ENCODE measurements around the gene TCP1.

TCP1 gene

DNA sequence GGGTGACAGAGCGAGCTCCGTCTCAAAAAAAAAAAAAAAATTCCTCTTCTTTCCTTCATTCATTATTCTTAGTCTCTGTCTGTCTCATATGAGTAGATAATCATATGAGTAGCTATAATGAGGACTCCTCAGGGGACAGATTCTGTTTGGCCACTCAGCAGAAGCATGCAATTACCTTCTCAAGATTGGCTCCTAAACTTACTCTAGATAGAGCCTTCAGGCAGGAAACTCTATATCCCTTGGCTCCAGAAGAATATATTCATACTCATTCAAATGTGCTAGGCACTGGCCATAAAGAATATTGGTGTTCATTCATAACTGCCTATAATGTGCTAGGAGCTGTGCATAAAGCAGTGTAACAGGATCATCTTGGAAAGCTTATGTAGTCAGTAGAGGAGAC is 29.8 kb downstream of the TCP1 start:
- DNase-seq (ENCODE audit: low spot score): no peak
- TF ChIP-seq CTCF (IDR thresholded peaks at IDR 0.05; ENCODE audit: extremely low read depth, missing control alignments): no peak

- no peak for DNase-seq (ENCODE audit: low spot score)
- no peak for TF ChIP-seq CTCF (IDR thresholded peaks at IDR 0.05; ENCODE audit: extremely low read depth, missing control alignments)
Measured at GRCh38 chr6:159758031-159759001, 31.1 kb downstream of the TCP1 start.

DNA sequence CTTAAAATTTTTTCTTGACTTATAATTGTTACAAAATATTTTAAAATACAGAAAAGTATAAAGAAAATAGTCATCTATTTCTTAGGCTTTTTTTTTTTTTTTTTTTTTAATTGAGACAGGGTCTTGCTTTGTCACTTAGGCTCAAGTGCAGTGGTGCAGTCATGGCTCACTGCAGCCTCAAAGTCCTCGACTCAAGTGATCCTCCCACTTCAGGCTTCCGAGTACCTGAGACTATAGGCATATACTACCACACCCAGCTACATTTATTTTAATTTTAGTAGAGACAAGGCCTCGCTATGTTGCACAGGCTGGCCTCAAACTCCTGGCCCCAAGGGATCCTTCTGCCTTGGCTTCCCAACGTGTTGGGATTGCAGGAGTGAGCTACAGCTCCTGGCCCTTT is 32.9 kb downstream of the TCP1 start:
- no peak for TF ChIP-seq CTCF (IDR thresholded peaks at IDR 0.05; ENCODE audit: extremely low read depth, missing control alignments)
- no peak for DNase-seq (ENCODE audit: low spot score)

DNA sequence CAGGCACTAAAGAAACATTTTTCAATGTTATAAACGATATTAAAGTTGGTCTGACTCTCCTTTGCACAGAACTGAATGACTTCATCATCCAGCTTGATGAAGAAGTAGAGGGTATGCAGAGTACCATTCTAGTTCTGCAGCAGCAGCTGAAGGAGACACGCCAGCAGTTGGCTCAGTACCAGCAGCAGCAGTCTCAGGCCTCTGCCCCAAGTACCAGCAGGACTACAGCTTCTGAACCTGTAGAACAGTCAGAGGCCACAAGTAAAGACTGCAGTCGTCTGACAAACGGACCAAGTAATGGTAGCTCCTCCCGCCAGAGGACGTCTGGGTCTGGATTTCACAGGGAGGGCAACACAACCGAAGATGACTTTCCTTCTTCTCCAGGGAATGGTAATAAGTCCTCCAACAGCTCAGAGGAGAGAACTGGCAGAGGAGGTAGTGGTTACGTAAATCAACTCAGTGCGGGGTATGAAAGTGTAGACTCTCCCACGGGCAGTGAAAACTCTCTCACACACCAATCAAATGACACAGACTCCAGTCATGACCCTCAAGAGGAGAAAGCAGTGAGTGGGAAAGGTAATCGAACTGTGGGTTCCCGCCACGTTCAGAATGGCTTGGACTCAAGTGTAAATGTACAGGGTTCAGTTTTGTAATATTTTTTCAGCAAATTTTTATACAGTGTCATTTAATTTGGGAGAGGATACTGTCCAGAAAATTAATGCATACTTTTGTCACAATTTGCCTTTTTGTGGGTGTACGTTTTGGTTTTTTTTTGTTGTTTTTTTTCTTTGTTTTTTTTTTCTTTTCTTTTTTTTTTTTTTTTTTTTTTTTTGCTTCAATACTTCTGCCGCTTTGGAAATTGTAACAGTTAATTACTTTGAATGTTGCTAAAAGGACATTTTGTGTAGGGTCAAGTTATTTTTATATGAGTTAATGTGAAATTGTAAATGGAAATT is 34.2 kb downstream of the TCP1 start:
- no peak for TF ChIP-seq CTCF (IDR thresholded peaks at IDR 0.05; ENCODE audit: extremely low read depth, missing control alignments)
- DNase-seq (ENCODE audit: low spot score): no peak

- no peak for DNase-seq (ENCODE audit: low spot score)
Measured at GRCh38 chr6:159754401-159754800, 35.0 kb downstream of the TCP1 start.

DNA sequence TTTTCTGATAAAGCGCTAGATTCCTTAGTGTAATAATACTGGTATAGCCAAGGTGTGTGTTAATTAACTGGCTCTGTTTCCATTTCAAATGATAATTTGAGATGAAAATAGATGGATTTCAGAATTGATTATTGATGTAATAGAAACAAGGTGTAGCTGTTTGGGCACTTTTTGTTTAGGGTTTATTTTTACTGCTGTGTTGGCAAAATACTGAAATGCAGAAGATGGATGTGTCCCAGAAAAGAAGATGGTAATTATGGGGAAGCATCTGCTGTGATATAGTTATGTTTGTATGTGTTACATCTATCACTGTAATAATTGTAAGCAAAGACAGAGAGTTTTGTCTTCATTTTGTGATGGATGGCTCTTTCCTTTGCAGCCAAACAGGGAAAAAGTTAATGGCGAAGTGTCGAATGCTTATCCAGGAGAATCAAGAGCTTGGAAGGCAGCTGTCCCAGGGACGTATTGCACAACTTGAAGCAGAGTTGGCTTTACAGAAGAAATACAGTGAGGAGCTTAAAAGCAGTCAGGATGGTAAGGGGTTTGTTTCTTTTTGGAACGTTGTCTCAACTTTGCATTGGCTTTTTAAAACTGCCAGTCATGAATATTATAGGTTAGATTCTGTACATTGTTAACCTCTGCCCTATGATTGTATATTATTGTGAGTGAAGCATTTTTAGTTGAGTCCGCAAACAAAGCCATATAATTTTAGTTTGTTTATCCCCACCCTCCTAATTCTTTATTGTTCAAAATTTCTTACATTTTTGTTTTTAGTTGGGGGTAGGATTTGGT is 36.1 kb downstream of the TCP1 start:
- no peak for TF ChIP-seq CTCF (IDR thresholded peaks at IDR 0.05; ENCODE audit: extremely low read depth, missing control alignments)
- DNase-seq (ENCODE audit: low spot score): no peak

More at GRCh38 chr6:159754401-159754800, 35.0 kb downstream of the TCP1 start:
- TF ChIP-seq CTCF (IDR thresholded peaks at IDR 0.05; ENCODE audit: extremely low read depth, missing control alignments): no peak
